Activated T-helper 9 cell treated with anti-CD3 and anti-CD28 coated beads, Interleukin-2, amount 50 U/mL, for 16 hours (primary cell): Measurements from ENCODE around the gene HOXD10.

Source experiments
- DNase-seq: peaks from one replicate; pipeline ENCODE4 v3.0.0-alpha.2; 2020; ENCODE audit warnings: low read depth

HOXD10 gene

DNA sequence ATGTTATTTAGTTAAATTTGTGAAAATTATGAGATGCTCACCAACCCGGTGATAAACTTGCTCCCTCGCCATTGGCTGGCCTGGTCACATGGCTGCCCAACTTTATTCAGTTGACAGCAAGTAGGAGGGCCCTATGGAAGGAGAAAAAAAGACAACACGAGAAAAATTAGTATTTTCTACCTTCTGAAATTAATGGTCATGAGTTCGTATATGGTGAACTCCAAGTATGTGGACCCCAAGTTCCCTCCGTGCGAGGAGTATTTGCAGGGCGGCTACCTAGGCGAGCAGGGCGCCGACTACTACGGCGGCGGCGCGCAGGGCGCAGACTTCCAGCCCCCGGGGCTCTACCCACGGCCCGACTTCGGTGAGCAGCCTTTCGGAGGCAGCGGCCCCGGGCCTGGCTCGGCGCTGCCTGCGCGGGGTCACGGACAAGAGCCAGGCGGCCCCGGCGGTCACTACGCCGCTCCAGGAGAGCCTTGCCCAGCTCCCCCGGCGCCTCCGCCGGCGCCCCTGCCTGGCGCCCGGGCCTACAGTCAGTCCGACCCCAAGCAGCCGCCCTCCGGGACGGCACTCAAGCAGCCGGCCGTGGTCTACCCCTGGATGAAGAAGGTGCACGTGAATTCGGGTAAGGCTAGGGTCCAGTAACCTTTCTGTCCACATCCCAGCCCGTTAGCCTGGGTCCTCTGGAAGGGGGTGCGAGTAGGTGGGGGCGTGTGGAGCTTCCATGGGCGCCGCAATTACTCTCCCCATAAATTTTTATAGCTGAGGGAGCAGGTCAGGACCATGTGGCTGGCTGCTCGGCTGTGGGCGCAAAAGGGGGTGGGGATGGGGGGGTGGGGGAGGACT, 35.1 kb downstream of the HOXD10 start, which contains the start of gene HOXD4:
Gene HOXD4 (plus strand): TSS at position 109 of the 846 bp plus-strand sequence. CDS start 84 bp downstream, at position 193.
- DNase-seq = no peak

DNA sequence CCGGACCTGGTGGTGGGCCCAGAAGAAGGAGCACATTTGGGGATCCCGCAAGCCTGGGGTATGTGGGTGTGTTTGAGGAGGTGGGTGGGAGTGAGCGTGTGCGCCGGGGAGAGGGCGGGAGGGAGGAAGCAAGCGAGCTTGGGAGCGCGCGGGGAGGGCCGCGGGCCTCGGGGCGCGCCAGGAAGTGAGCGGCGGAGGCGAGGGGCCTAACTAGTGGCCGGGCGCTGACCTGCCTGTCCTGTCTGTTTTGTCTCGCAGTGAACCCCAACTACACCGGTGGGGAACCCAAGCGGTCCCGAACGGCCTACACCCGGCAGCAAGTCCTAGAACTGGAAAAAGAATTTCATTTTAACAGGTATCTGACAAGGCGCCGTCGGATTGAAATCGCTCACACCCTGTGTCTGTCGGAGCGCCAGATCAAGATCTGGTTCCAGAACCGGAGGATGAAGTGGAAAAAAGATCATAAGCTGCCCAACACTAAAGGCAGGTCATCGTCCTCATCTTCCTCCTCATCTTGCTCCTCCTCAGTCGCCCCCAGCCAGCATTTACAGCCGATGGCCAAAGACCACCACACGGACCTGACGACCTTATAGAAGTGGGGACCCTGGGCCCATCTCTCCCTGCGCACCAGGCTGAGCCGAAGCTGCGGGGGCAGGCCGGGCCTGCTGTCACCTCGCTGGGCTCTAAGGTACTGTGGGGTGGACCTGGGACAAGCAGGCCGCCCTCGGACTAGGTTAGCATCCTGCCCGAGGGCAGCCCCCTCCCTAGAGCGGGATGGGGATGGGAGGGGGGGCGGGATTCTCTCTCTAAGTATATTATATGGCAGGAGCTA, 36.0 kb downstream of the HOXD10 start:
- no peak for DNase-seq

DNA sequence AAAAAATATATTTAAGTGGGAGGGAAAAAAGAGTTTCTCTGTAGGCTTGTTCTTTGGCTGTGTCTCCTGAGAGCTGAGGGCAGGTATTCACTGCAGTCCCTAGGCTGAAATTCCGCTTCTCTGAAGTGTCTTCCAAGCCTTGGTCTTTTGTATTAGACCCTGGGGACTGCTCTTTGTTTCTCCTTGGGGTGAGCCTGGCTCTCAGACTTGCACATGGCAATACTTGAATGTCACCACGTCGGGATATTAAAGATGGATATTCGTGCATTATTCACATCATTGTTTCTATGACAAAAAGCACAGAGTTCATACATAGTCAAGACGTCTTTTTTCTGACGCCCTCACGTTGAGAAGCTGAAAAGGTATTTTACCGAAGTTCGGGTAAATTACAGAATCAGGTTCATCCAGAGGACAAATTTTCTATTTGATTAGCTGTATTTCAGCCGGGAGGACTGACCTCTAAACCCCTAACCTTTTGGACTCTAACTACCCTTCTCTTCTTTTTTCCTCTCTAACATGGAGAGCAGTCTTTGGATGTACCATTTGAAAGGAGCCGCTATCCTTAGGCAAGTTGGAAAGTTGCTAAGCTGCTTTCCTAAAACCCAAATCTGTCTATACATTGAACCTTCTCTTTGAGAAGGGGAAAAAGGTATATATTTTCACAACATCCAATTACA, 38.1 kb downstream of the HOXD10 start:
- no peak for DNase-seq

DNA sequence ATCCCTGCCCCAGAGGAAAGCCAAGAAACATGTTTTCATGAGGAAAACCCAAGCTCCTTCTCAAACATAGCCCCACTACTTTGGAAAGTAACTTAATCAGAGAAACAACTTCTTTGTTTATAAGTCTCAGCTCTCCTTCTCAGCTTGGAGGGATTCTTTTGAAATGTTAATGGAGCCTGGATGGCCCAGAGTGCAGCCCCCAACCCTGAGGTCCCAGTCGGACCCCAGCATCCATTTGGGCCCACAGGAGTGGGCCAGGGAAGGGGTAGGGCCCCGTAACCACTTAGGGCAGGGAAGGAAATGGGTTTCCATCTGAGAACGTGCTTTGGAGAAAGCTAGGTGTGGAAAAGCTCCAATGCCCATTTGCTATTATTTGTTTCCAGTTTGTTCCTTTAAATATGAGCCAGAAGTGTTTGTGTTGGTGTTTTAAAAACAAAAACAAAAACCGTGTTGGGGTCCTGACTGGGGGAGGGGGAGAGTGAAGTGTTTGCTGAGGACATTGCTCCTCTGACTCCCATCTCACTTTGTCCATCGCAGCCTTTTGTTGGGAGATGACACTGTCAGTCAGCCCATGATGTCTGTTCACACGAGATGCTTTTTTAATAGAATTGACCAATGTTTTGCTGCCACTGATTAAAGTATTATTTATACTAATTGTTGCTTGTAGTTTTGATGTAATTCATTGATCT, 38.9 kb downstream of the HOXD10 start:
- DNase-seq = no peak

DNA sequence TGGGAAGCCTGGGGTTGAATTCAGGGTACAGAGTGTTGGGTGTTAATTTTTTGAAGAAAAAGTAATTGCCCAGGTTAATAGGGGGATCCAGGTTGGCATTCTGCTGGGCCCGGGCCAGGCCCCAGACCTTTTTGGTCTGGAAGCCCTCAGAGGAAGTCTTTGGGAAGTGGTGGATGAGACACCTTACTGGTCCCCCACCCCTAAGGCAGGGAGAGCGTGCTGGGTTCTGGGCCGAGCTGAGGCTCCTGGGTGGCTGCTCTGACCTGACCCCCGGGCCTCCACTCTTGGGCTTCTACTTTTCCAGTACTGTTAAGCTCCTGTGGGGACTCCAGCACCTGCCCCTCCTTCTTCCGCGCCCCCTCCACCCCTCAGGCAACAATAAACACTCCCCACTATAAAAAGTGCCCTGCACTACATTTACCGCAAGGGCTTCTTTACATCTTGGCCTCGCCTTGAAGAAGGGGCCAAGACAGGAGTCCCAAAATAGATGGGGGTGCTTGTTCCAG, 39.8 kb downstream of the HOXD10 start:
- no peak for DNase-seq

DNA sequence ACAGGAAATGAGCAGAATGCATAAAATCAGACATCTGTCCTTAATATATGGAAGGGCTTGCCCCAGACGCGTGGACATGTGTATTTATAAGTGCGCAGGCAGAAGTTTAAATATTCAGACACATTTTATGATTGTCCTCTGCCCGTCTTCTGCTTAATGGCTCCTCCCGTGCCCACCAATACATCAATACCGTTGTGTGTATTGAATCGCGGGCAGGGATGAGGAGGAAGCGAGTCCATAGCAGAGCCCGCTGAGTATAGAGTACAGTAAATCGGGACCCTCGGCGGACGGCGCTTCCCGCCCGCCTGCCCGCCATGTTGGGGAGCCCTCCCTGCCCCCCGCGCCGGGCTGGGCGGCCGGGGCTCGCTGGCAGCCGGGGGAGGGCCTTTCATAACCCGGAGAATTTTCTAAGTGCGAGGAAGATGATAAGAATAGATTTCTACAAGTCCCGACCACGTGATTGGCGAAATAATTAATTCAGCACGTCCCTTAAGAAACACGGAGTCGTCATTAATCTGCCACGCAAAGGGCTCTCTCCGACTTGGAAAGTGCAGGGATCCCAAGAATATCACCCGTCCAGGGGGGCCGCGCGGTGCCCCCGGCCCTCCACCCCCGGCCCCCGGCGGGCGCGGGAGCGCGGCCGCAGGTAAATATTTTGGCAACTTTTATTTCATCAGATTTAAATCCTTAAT, 40.4 kb downstream of the HOXD10 start, which contains the start of gene HOXD3:
Gene HOXD3 (plus strand): TSS at position 501 of the 692 bp plus-strand sequence. CDS start 11,808 bp downstream, outside the sequence.
- no peak for DNase-seq

DNA sequence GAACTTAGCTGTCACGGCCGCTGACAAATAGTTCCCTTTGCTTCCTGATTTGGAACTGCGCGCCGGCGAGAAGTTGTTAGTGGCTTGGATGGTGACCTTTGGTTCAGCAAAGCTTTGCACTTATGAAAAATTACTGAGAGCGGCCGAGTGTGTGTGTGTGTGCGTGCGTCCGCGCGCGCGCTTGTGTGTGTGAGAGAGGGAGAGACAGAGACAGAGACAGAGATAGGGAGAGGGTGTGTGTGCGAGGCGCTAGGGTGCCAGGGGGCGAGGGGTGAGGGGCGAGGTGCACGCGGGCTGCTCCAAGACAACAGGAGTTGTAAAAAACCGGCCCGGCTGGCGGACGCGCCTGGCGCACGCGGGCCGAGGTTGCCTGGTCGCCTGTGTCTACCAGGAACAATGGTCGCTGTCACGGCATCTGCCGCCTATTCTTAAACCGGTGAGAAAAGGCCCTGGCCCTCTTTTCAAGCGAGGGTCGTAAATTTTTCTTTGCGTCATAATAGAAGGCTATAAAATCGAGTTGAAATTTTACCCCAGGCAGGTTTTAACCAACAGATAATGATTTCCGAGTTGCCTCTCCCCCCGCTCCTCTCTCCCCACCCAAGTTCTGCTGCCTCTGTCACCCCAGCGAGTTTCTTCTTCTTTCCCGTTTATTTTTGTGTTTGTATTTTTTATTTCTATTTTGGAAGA, 41.1 kb downstream of the HOXD10 start:
- DNase-seq = no peak

DNA sequence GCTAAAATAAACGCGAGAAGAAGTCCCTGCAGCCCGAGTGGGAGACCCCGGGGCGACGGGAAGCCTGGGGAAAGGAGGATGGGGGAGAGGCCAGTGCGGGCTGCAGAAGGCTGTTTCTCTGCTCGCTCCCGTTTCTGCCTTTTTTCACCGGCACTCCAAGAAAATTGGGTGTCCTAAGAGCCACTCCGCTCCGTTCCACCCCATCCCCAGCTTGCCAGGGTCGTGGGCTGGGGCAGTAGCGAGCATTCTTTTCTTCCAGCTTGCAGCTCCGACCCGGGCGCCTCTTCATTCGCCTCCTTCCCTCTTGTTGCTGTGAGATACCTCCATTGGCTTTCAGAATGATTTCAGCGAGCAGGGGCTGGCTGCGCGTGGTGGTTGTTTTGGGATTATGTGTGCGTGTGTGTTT, 41.6 kb downstream of the HOXD10 start:
- no peak for DNase-seq

DNA sequence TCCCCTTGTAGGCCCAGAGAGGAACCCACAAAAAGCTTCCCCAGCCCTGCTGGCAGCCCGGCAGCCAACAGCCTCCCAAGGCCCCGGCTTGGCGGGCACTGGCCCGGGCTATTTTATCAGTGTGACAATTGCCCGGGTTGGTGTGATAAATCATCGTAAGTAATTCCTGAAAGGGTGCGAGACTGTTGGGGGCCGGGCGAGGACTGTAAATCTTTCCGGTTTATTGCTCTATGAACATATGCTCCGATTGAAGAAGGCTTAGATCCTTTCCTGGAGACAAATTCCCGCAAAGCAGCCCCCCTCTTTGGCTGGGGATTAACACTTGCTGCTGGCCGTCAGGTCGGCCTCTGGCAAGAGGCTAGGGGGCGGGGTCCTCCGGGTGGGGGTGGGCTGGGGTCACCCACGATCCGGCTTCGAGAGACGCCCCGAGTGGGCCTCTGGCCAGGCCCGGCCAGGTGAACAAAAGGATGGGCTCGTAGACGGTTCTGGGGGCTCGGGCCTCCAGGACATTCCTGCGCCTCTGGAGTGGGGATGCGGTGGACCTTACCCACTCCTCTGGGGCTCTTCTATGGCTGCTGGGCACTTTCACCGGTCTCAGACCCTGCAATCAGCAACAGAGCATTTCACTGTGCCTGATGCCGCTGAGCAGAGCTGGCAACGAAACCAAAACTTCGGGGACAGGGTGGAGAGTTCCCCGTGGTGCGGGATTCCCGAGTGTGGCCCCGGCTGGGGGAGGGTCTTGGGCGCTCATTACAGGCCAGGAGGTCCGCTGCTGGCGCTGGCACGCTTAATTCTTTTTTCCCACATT, 42.5 kb downstream of the HOXD10 start:
- no peak for DNase-seq

DNA sequence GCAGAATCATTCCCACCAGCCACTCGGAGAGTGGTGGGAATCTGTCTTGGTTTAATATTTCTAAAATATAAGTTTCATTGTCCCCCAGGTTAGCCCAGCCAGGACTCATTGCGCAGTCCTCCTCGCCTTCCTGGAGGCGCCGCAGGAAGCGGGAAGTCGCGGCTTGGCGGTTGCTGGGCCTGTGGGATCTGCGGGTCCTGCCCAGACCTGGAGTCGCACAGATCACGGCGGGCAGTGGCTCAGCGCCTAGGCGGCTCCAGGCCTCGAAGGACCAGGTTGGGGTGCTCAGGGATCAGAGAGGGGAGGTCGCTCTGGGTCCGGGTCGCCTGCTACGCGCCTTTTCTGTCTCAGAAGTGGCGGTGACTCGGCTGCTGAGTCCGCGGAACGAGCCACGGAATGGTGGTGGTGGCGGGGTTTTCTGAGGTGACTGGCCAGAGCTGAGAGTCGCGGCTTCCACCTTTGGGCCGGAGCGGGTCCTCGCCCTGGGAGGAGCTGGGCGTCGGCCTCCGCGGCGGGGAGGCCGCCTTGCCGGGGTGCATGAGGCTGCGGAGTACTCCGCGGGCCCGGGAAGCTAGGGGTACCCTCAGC, 43.2 kb downstream of the HOXD10 start:
- no peak for DNase-seq

DNA sequence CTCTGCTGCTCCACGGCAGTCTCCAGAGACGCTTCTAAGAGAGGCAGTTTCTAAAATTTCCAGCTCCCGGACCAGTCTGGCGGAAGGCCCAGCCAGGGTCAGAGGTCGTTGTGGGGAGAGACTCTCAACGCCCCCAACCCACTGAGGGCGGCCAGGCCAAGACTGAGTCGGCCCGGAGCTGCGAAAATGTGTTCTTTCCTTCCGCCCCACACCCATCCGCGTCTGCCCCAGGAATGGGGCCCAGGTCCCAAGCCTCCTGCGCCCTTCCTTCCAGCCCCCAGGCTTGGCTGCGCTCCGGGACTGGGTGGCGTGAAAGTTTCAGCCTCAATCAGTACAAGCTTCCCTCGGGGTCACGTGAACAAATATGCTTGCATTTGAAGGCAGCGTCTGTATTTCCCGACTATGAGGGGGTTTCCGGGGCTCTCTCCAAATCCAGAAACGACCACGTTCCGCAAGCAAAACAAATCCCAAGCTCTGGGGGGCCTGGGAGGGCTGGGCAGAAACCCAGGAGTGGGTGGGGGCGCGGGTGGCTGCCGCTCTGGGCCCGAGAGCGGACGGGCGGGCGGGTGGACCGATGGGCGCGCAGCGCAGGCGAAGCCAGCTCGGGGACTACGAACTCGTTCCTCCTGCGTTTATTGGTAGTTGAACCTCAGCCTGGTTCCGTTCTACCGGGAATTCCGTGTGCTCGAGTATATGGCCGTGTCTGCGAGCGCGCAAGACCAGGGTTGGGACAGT, 43.8 kb downstream of the HOXD10 start:
- no peak for DNase-seq

DNA sequence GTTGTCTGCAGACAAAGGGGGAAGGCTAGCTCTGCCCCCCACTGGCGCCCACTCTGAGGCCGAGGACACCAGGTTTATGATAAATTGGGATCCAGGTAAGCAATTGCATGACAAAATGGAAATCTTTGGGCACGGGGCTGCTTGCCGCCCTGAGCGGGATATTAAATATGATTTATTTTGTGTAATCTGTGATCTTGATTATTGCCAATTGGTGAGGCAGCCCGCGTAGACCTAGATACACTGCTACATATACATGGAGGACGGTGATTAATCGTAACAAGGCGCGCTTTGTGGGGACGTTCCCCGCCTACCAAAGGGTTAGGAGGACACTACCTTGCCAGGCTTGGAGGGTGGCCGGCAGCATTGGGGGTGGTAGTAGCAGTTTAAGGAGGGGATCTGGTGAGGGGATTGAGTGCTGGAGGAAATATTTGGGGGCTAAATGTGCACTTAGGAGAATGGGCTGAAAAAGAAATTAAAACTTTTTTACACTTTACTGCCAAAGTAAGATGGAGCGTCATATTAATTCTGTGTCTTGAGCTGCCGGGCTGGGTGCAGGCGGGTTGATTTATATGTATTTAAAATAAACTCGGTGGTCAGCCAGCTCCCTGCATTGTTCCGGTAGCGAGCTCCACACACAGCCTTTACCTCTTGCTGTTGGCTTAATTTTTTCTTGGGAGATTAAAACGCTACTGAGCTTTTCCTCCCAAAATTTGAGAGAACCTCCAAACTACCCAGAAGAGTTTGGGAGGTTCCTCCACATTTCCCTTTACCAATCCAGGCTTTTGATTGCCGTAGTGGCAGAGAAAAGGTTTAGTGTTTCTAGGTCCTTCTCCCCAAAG, 44.6 kb downstream of the HOXD10 start:
- no peak for DNase-seq

DNA sequence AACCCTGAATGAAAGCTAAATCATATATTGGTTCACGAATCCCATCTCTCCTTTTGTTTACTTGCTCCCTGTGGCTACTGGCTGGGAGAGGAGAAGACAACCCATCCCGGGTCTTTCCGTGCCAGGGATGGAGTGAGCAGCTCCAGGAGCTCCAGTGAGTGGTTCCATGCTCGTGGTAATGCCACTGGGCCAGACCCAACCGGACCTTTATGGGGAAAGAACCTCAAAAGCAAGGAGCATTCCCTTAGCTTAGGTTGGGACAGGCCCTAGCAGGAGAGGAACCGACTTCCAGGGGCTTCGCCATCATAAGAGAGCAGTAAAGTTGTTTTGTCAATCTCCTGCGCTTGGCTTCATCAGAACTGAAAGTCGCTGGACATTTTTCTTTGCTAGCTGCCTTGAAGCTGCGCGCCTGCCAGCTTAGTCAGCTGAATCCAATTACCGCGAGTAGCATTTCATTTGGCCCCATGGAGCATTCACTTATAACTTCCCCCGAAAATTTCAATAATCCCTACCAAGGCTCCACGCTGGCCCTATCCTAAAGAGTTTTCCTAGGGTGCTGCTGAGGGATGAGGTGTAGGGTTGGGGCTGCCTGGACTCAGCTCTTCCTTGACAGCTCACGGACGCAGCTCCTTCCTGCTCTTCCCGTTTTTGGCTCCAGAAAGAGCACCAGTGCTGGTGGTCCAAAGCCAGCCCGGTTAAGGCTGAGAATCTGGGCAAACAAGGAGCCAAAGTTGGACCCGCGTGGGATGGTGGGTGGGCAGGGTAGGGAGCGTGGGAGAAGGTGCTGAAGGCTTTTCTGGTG, 45.4 kb downstream of the HOXD10 start:
- no peak for DNase-seq

DNA sequence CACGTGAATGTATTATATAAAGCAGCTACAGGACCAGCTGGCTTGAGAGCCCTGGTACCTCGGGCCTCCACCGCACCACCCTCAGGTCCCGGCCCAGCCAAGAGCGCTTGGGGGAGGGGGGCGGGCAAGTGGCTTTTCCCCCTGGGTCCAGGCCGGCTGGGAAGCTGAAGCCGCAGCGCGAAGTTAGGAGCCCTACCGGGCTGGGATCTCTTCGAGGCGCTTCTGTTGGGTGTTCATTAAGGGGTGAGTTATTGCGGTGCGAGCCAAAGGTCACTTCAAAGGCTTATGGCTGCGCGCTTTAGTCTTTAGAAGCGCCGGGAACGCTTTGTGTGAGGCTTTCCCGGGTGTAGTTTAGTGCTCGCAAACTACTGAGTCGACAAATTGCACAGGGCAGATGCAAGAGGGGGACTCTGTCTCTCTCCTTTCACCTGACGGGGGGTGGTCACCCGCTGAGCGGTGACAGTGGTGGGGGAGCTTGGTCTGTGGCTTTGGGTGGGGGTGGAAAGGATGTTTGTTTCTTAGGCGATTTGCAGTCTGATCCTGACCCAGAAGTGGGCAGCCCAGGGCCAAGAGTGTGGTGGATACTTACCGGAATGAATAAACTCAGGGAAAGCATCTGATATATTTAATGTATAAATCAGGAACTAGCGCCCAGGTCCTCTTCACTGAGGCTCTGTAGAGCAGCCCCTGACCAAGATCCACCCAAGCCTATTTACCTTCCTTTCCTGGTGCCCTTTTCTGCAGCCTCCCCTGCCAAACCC, 46.5 kb downstream of the HOXD10 start:
- no peak for DNase-seq

DNA sequence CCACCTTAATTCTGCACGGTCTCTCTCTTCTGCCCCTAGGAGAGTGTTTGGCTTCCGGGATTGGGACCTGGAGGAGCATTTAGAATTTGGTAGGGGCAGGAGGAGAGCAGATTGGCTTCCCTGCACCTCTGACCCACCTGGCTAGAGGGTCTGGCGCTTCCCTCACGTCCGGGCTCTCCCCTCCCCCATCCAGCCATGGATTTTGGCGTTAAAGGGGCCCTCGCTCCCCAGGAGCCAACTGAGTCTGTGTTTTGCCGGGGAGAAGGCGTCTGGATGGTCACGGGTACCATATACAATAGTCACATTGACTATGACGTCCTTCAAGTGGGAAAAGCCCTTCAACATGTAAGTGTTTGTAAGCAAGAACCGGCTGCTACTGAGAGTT, 47.1 kb downstream of the HOXD10 start:
- DNase-seq = no peak

DNA sequence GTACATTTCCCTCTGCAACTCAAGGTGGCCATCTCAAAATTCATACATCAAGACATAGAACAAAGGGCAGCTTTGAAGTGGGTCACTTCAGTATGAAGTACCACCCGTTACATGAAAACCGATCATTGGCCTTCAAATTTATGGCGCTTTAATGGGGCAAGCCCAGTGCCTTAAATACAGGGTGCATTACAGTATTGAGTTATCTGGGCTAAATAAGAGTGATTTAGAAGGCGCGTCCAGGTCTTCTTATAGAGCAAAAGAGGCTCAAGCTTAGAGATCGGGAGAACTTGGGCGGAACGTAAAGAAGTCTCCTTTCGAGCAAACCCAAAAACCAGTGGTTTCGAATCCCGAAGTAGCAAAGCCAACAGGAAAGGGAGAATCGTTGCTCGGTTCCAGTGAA, 47.6 kb downstream of the HOXD10 start:
- DNase-seq = no peak
